Smooth muscle cell (in vitro differentiated cells): Measurements from ENCODE around the gene CRIP3. TPM values are rescaled to one million over a fixed set of nuclear protein-coding genes. Genes with fewer than 3 reads are reported as not detected.

Experiments
- DNase-seq: peaks from one replicate; lab custom pipeline; 2025; ENCODE audit not compliant: unreplicated experiment; lab: John Stamatoyannopoulos, UW
- H2AFZ ChIP-seq: fragments of 200-600 bp; sonication (generic); 2 replicates; pipeline ENCODE4 v1.6.0; 2016; ENCODE audit warnings: antibody characterized with exemption, low read depth, mild to moderate bottlenecking
- H3F3A ChIP-seq: fragments of 200-600 bp; sonication (generic); 2 replicates; pipeline ENCODE4 v1.6.0; 2017; ENCODE audit warnings: antibody characterized with exemption, low read depth
- H3K27ac ChIP-seq: fragments of 200-600 bp; sonication (generic); 2 replicates; pipeline ENCODE4 v1.5.1; 2016; ENCODE audit warnings: low read depth, mild to moderate bottlenecking
- H3K27me3 ChIP-seq: fragments of 200-600 bp; sonication (generic); 2 replicates; pipeline ENCODE4 v1.6.1; 2016; ENCODE audit warnings: low read depth, mild to moderate bottlenecking
- H3K36me3 ChIP-seq: fragments of 200-600 bp; sonication (generic); 2 replicates; pipeline ENCODE4 v1.5.1; 2016; ENCODE audit warnings: low read depth
- H3K4me1 ChIP-seq: fragments of 200-600 bp; sonication (generic); 2 replicates; pipeline ENCODE4 v1.5.1; 2016; ENCODE audit warnings: low read depth
- H3K4me2 ChIP-seq: fragments of 200-600 bp; sonication (generic); 2 replicates; pipeline ENCODE4 v1.6.0; 2016; ENCODE audit warnings: mild to moderate bottlenecking
- H3K4me3 ChIP-seq: fragments of 200-600 bp; sonication (generic); 2 replicates; pipeline ENCODE4 v1.5.1; 2016; ENCODE audit warnings: mild to moderate bottlenecking
- H3K79me2 ChIP-seq: fragments of 200-600 bp; sonication (generic); 2 replicates; pipeline ENCODE4 v1.6.0; 2016; ENCODE audit warnings: low read depth, mild to moderate bottlenecking
- H3K9ac ChIP-seq: fragments of 200-600 bp; sonication (generic); 2 replicates; pipeline ENCODE4 v1.6.0; 2016; ENCODE audit warnings: low read depth
- H3K9me3 ChIP-seq: fragments of 200-600 bp; sonication (generic); replicated peaks from 2 replicates; pipeline ENCODE4 v1.5.1; 2016; ENCODE audit warnings: low read depth
- H4K20me1 ChIP-seq: fragments of 200-600 bp; sonication (generic); 2 replicates; pipeline ENCODE4 v1.6.0; 2016; ENCODE audit warnings: low read depth
- CTCF ChIP-seq: fragments of 200-600 bp; sonication (generic); IDR thresholded peaks from 2 replicates; pipeline ENCODE4 v1.5.1; 2017; ENCODE audit warnings: borderline replicate concordance, mild to moderate bottlenecking, antibody characterized with exemption; ENCODE audit not compliant: insufficient read depth, poor library complexity, severe bottlenecking
- WGBS: methylation state at CpG from one replicate; pipeline ENCODE4 v1.1.7; 2016; ENCODE audit warnings: low lambda C conversion rate; 5-methylcytosine and 5-hydroxymethylcytosine counted together
- polyA plus RNA-seq: library from polyadenylated mRNA; unstranded; fragments of >200 nt; fragmentation: Nextera tagmentation; extraction: Ambion mirVana; gene quantifications from 2 replicates; pipeline ENCODE4 v1.2.1, GENCODE V29; 2016
- total RNA-seq: library from RNA; depleted of rRNA; stranded (reverse); fragments of >200 nt; gene quantifications from 2 replicates; pipeline ENCODE4 v1.2.3, GENCODE V29; 2014

CRIP3 gene
- total and polyA plus RNA-seq, 2 experiments from 2014 or later = not detected

- no peak for DNase-seq
- Histone ChIP-seq H3K9ac (no peak overlapping the region), H2AFZ (no peak overlapping the region), H3K79me2 (no peaks in the 10 kb centered on the region), H3K27ac (no peak overlapping the region), H3K27me3 (peaks cover 4% of the 10 kb centered on the region), H3K4me3 (no peak overlapping the region), H3F3A (no peaks in the 10 kb centered on the region), H3K4me1 (peaks cover 10% of the 10 kb centered on the region), H4K20me1 (no peaks in the 10 kb centered on the region), H3K36me3 (no peaks in the 10 kb centered on the region), H3K4me2 (no peak overlapping the region), H3K9me3 (no peaks in the 10 kb centered on the region)
- WGBS = 93% methylated on average over 32 of the region's 32 CpGs
- no peak for TF ChIP-seq CTCF
Measured at GRCh38 chr6:43282636-43283513, 25.8 kb downstream of the CRIP3 start.

- no peak for DNase-seq
- H2AFZ ChIP-seq = no peak overlapping the region
- WGBS = 90% methylated on average over 9 of the region's 9 CpGs
- no peak overlapping the region for H3K9ac ChIP-seq
- H3K36me3 ChIP-seq = no peaks in the 10 kb centered on the region
- H3K79me2 ChIP-seq = no peaks in the 10 kb centered on the region
- no peak overlapping the region for H3K4me2 ChIP-seq
- H4K20me1 ChIP-seq = no peaks in the 10 kb centered on the region
- H3F3A ChIP-seq = no peaks in the 10 kb centered on the region
- H3K27me3 ChIP-seq = peaks cover 4% of the 10 kb centered on the region
- H3K9me3 ChIP-seq = no peaks in the 10 kb centered on the region
- no peak overlapping the region for H3K4me3 ChIP-seq
- no peak for TF ChIP-seq CTCF
- no peak overlapping the region for H3K27ac ChIP-seq
- peaks cover 13% of the 10 kb centered on the region for H3K4me1 ChIP-seq
Measured at GRCh38 chr6:43282060-43282459, 26.6 kb downstream of the CRIP3 start.

DNA sequence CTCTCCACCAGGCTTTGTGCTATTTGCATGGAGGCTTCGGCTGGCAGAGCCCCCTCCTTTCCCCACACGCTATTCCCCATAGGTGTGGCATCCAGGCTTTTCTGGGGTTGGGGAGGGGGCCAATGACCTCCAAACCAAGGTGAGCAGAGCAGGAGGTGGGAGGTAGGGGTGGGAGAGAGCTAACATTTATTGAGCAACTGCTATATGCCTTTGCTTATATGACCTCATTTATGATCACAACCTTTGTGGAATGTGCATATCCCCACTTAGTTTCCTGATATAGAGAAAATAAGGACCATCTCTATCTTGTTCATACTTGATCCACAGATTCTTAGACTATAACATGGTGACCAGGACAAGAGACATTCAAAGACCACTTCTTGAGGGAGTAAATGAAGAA is 28.4 kb downstream of the CRIP3 start:
- TF ChIP-seq CTCF = no peak
- Histone ChIP-seq H3K36me3 (no peaks in the 10 kb centered on the region), H3K27ac (no peak overlapping the region), H3F3A (no peaks in the 10 kb centered on the region), H3K9ac (no peak overlapping the region), H3K27me3 (peaks cover 10% of the 10 kb centered on the region), H3K79me2 (no peaks in the 10 kb centered on the region), H3K4me2 (no peak overlapping the region), H3K4me1 (peaks cover 17% of the 10 kb centered on the region), H4K20me1 (no peaks in the 10 kb centered on the region), H2AFZ (no peak overlapping the region), H3K9me3 (no peaks in the 10 kb centered on the region), H3K4me3 (no peak overlapping the region)
- DNase-seq = no peak
- 82% methylated on average over 2 of the region's 2 CpGs for WGBS
